AG09309 (cell line): ENCODE data around the gene CCNY.

Experiments
- DNase-seq: peaks from one replicate; pipeline ENCODE4 v3.0.0-alpha.2; 2010; ENCODE audit warnings: low read depth
- H3K4me3 ChIP-seq: 2 replicates; pipeline ENCODE4 v1.5.1; 2011; ENCODE audit warnings: mild to moderate bottlenecking, low read depth, low read length, moderate library complexity; ENCODE audit not compliant: control insufficient read depth
- TF ChIP-seq, protein P1 (sequence below): IDR thresholded peaks from 2 replicates; pipeline ENCODE4 v1.5.1; 2011; ENCODE audit warnings: mild to moderate bottlenecking, low read depth, low read length, inconsistent platforms; ENCODE audit not compliant: insufficient read depth, control insufficient read depth; ENCODE audit errors: missing control alignments

Gene CCNY

DNA sequence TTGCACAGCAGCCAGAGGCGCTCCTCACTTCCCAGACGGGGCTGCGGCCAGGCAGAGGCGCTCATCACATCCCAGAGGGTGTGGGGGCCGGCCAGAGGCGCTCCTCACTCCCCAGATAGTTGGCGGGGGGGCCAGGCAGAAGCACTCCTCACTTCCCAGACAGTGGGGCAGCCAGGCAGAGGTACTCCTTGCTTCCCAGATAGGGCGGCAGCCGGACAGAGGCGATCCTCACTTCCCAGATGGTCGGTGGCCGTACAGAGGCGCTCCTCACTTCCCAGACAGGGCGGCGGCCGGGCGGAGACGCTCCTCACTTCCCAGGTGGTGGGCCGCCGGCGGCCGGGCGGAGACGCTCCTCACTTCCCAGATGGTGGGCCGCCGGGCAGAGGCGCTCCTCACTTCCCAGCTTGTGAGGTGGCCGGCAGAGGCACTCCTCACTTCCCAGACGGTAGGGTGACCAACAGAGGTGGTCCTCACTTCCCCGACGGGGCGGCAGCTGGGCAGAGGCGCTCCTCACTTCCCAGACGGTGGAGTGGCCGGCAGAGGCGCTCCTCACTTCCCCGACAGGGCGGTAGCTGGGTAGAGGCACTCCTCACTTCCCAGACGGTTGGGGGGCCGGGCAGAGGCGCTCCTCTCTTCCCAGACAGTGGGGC, 26.5 kb downstream of the CCNY start:
- H3K4me3 ChIP-seq, result no peak overlapping the region
- TF ChIP-seq, protein P1, sequence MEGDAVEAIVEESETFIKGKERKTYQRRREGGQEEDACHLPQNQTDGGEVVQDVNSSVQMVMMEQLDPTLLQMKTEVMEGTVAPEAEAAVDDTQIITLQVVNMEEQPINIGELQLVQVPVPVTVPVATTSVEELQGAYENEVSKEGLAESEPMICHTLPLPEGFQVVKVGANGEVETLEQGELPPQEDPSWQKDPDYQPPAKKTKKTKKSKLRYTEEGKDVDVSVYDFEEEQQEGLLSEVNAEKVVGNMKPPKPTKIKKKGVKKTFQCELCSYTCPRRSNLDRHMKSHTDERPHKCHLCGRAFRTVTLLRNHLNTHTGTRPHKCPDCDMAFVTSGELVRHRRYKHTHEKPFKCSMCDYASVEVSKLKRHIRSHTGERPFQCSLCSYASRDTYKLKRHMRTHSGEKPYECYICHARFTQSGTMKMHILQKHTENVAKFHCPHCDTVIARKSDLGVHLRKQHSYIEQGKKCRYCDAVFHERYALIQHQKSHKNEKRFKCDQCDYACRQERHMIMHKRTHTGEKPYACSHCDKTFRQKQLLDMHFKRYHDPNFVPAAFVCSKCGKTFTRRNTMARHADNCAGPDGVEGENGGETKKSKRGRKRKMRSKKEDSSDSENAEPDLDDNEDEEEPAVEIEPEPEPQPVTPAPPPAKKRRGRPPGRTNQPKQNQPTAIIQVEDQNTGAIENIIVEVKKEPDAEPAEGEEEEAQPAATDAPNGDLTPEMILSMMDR, result no peak
- DNase-seq, result no peak

DNA sequence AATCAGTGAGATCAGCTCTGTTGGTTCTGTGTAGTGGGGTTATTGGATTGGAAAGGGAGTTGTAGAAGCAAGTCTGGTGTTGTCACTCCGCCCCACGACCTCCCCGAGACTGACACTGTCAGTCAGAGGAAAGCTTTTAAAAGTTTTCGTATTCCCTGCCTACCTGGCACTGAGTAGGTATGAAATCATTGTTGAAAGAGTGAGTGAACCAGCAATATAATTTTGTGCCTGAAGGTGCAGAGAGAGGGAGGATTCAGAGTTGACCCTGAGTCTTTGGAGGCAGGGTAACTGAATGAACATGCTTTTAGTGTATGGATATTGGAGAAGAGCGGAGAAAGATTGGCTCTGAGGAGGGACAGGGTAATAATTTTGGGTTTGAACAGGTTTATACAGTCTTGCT, 27.3 kb downstream of the CCNY start:
- no peak for DNase-seq
- H3K4me3 ChIP-seq, result no peak overlapping the region
- TF ChIP-seq, protein P1, result no peak

DNA sequence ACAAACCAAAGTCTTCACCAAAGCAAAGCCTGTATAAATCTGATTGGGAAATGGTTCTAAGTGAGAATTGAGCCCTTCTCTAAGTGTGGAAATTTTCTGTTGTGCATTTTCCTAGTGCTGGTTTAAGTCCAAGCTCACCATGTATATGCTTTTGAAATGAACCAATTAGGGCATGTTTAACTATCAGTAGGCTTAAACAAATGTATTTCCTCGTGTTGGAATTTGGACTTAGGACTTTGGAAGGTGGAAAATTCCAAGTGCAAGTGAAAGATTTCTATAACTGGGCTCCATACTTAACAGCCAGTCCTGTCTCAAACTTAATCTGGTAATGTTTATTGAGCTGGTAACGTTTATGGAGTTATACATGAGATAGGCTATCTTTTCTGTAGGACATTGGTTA, 28.5 kb downstream of the CCNY start:
- TF ChIP-seq, protein P1, result no peak
- H3K4me3 ChIP-seq, result no peak overlapping the region
- no peak for DNase-seq

DNA sequence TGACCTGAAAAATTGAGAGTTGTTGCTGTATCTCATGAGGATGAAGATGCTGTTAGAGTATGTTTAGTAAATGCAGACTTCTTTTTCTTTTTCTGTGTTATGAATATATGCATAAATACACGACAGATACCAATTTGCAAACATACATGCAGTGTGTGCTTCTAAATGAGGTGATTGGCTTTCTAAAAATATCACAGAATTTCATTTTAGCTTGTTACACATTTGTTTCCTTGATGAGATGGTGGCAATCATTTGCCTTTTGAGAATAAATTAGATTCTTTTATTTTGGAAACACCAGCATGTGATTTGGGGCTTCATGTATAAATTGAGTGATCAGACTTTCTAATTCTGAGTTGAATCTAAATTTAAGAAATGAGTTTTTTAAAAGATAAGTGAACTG, 29.7 kb downstream of the CCNY start:
- H3K4me3 ChIP-seq, result no peak overlapping the region
- no peak for DNase-seq
- TF ChIP-seq, protein P1, result no peak

DNA sequence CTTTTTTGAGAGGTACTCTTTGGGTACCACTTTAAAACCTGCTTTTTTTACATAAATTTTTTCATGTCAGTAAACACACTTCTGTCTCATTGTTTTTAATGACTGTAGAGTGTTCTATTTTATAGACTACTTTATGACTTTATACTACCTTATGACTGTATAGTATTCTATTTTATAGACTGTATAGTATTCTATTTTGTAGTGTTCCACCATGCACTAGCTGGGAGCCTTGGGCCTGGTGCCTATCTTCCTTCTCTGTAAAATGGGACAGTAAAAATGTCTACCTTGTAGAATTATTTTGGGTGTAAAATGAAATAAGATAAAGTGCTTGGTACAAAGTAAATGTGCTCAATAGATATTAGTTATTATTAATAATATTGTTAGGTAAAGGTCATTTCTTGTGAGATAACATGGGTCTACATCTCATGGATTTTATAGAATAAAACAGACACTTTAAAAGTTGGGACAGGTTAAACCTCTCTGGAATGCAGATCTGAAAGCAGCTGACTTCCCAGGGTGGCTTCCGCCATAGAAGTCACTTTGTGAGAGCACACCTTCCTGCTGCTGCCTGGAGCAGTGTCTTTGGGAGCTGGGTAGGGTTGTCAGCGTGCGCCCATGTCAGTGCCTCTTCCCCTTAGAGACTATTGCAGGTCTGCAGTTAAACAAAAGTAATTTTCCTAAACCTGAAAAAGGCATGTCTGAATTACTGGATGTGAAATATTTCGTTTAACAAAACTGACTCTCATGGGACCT, 31.0 kb downstream of the CCNY start:
- H3K4me3 ChIP-seq, result no peak overlapping the region
- TF ChIP-seq, protein P1, result no peak
- no peak for DNase-seq

DNA sequence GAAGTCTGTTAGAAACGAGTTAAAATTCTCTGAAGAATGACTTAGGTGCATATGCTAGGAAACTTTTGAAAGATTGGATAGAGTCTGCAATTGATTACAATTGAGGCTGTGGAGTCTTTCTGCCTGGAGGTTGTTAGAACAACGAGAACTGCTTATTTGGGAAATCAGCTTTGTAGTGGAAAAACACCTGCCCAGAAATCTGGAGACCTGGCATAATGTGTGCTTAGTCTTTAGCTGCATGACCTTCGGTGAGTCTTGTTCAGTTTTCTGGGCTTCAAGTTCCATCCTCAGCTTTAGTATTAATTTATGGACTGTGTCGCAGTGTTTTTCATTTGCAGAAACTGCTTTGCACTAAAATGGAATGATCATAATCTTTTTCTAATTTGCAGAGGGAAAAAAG, 31.7 kb downstream of the CCNY start:
- H3K4me3 ChIP-seq, result no peak overlapping the region
- TF ChIP-seq, protein P1, result no peak
- DNase-seq, result no peak
